DOHH2 (cell line): Measurements from ENCODE around the gene ALG9.

Source experiments
- EZH2phosphoT487 ChIP-seq: fragments of 200-600 bp; sonication (generic); IDR thresholded peaks from 2 replicates; pipeline ENCODE4 v1.6.1; 2017; ENCODE audit warnings: borderline replicate concordance, mild to moderate bottlenecking, antibody characterized with exemption, low read length, moderate library complexity, mixed read lengths
- TF ChIP-seq, protein P1 (sequence below): fragments of 200-600 bp; sonication (generic); IDR thresholded peaks from one replicate; pipeline ENCODE4 v1.5.1; 2014; ENCODE audit warnings: antibody characterized with exemption, mild to moderate bottlenecking, low read depth, low read length; ENCODE audit not compliant: poor library complexity, severe bottlenecking

DNA sequence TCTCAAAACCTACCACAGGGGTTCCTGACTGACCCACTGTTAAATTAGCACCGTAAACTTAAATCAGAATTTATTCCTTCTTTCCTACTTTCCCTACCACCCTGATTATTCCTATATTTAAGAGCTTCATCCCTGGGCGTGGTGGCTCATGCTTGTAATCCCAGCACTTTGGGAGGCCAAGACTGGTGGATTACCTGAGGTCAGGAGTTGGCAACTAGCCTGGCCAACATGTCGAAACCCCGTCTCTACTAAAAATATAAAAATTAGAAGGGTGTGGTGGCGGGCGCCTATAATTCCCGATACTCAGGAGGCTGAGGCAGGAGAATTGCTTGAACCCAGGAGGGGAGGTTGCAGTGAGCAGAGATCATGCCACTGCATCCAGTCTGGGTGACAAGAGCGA lies 20.3 kb downstream of the ALG9 start:
- TF ChIP-seq, protein P1, sequence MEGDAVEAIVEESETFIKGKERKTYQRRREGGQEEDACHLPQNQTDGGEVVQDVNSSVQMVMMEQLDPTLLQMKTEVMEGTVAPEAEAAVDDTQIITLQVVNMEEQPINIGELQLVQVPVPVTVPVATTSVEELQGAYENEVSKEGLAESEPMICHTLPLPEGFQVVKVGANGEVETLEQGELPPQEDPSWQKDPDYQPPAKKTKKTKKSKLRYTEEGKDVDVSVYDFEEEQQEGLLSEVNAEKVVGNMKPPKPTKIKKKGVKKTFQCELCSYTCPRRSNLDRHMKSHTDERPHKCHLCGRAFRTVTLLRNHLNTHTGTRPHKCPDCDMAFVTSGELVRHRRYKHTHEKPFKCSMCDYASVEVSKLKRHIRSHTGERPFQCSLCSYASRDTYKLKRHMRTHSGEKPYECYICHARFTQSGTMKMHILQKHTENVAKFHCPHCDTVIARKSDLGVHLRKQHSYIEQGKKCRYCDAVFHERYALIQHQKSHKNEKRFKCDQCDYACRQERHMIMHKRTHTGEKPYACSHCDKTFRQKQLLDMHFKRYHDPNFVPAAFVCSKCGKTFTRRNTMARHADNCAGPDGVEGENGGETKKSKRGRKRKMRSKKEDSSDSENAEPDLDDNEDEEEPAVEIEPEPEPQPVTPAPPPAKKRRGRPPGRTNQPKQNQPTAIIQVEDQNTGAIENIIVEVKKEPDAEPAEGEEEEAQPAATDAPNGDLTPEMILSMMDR: no peak
- TF ChIP-seq EZH2phosphoT487: no peak
